Fibroblast of lung (primary cell): ENCODE measurements around the gene NAP1L4.

Experiments
- CTCF ChIP-seq, 2 donors: IDR thresholded peaks in 1 of 2; conservative IDR thresholded peaks in 1 of 2; 1 replicate in 1 of 2; 2 replicates in 1 of 2; pipeline ENCODE4 v1.5.1; 2011 to 2012; ENCODE audit warnings: low read length in 2 of 2, control low read depth in 1 of 2, inconsistent platforms in 1 of 2, low read depth in 1 of 2, mild to moderate bottlenecking in 1 of 2
- EZH2 ChIP-seq: IDR thresholded peaks from 2 replicates; pipeline ENCODE4 v1.5.1; 2012; ENCODE audit warnings: low read length, control low read depth, mild to moderate bottlenecking; ENCODE audit errors: missing control alignments

GRCh38 chr11:2929531-2929949, 62.6 kb downstream of the NAP1L4 start:
- TF ChIP-seq CTCF (conservative IDR thresholded peaks at IDR 0.05 in 1 of 2, IDR thresholded peaks at IDR 0.05 in 1 of 2; ENCODE audit: low read depth in 1 of 2, low read length in 2 of 2) (no peak), EZH2 (no peak)
